Heart left ventricle (tissue), 16 donors: ENCODE measurements around the gene COL6A2. TPM values are rescaled to one million over a fixed set of nuclear protein-coding genes. Genes with fewer than 3 reads are reported as not detected.
A peak's percentile ranks its signal among the peaks of the same experiment; 100 is the strongest.

ENCODE experiments used
- ATAC-seq, 4 donors: fragments of 200-7000 bp; cut with Tn5 transposase; one replicate each; pipeline ENCODE4 v1.9.1; 2020 to 2022; ENCODE audit warnings: moderate library complexity in 4 of 4, mild to moderate bottlenecking in 3 of 4, moderate number of reproducible peaks in 1 of 4
- DNase-seq, 5 donors: peaks; one replicate each; pipeline ENCODE4 v3.0.0-alpha.2; 2020
- H3K27ac ChIP-seq, 12 donors: fragments of 200-600 bp; sonication (generic) in 4 of 12; one replicate each; pipeline versions ENCODE4 v1.5.0 to v1.8.0; 2016 to 2022; ENCODE audit warnings: mild to moderate bottlenecking in 2 of 12
- H3K27me3 ChIP-seq, 9 donors: fragments of 200-600 bp; sonication (generic) in 2 of 9; one replicate each; pipeline versions ENCODE4 v1.5.1 to v1.8.0; 2016 to 2022; ENCODE audit warnings: mild to moderate bottlenecking in 3 of 9
- H3K36me3 ChIP-seq, 9 donors: fragments of 200-600 bp; sonication (generic) in 2 of 9; one replicate each; pipeline versions ENCODE4 v1.5.0 to v1.8.0; 2018 to 2022; ENCODE audit warnings: mild to moderate bottlenecking in 2 of 9
- H3K4me1 ChIP-seq, 12 donors: fragments of 200-600 bp; sonication (generic) in 4 of 12; one replicate each; pipeline versions ENCODE4 v1.5.0 to v1.8.0; 2016 to 2022; ENCODE audit warnings: mild to moderate bottlenecking in 3 of 12
- H3K4me3 ChIP-seq, 12 donors: fragments of 200-600 bp; sonication (generic) in 4 of 12; one replicate each; pipeline versions ENCODE4 v1.5.0 to v1.8.0; 2017 to 2022; ENCODE audit warnings: mild to moderate bottlenecking in 9 of 12, moderate library complexity in 4 of 12
- H3K9me3 ChIP-seq, 12 donors: fragments of 200-600 bp; sonication (generic) in 4 of 12; one replicate each; pipeline versions ENCODE4 v1.5.0 to v1.8.0; 2016 to 2022; ENCODE audit warnings: mild to moderate bottlenecking in 1 of 12
- POLR2A ChIP-seq, 2 donors: fragments of 450-650 bp; IDR thresholded peaks; one replicate each; pipeline ENCODE4 v1.6.1; 2017; ENCODE audit warnings: antibody characterized with exemption in 2 of 2, mild to moderate bottlenecking in 2 of 2, moderate library complexity in 2 of 2
- WGBS, 4 donors: extraction: QIAGEN DNeasy Blood & Tissue Kit in 2 of 4; methylation state at CpG; one replicate each; pipeline versions ENCODE4 v1.1.5 to v1.1.7; 2013 to 2018; 5-methylcytosine and 5-hydroxymethylcytosine counted together
- intact Hi-C, 10 donors: fragments of 100-400 bp; cut with DNase I; formaldehyde crosslinking; loops; one replicate each; pipeline versions ENCODE4 v1.11.1 to v1.14.2; 2022
- polyA plus RNA-seq, 2 donors: library from polyadenylated mRNA; stranded (reverse); fragments of 200-250 nt; gene quantifications; one replicate each; pipeline ENCODE4 v1.2.3, GENCODE V29; 2013
- total RNA-seq, 9 donors: library from RNA; depleted of rRNA in 2 of 9; stranded (reverse); fragments of >200 nt in 2 of 9; fragmentation: NEBNext Ultra II Directional in 3 of 9; extraction: Animal tissue kit (Norgen Biotek cat#: 25700) in 3 of 9; gene quantifications; one replicate each; pipeline versions ENCODE4 v1.1.0 to v1.2.4, GENCODE V29; 2016 to 2023
- TF ChIP-seq, protein P1 (sequence below), 12 donors: fragments of 200-600 bp; sonication (generic) in 4 of 12; IDR thresholded peaks; one replicate each; pipeline versions ENCODE4 v1.5.0 to v1.8.0; 2018 to 2022; ENCODE audit warnings: antibody characterized with exemption in 12 of 12, mild to moderate bottlenecking in 5 of 12
- donor health status: ischemic (EF 13 %, LVEDD 7.1; RV severe dilation, severe dysfunction).
- donor health status: healthy with polysubstance abuse.
- donor health status: DM: no; HTN: yes; CAD: no.
- donor health status: DM: no; HTN: no; CAD: no.
- donor health status: ischemic (EF 25% LVEDD 6.9; RV normal size, moderate dysfunction).
- donor health status: ischemic (EF 25% LVEDD 5.7; RV mildly dilated, moderate dysfunction).
- donor health status: healthy.
- donor health status: DM: yes; HTN: yes; CAD: no.
- donor health status: ischemic (EF 35%, LVEDD 5.7; RV mildly dilated, moderate dysfunction).
- donor health status: nonischemic (EF 11% LVEDD 7.7; RV severe dilation, severe dysfunction).
- donor health status: DM: yes; HTN: yes; CAD: no.
- donor health status: PGD.
- donor health status: ischemic (EF 29% LVEDD 5.4; RV normal size, mild dysfunction).
- donor health status: nonischemic (EF 23%, LVEDD 6.1; RV moderate dilation, normal function).

Gene COL6A2
- total and polyA plus RNA-seq, 11 donors: 118 to 484 (median 158) TPM

- no peak overlapping the region for H3K4me3 ChIP-seq
- H3K9me3 ChIP-seq: no peaks in the 10 kb centered on the region
- DNase-seq: peak in 3 of 5 donors; percentile 39 to 63 (median 41)
- WGBS, 4 donors: 61 to 71% (median 65%) methylated on average over 10 to 22 of the region's 22 CpGs
- no peaks in the 10 kb centered on the region for H3K27me3 ChIP-seq
- ATAC-seq: no peak
- intact Hi-C loops: no loop called here
- TF ChIP-seq, protein P1, sequence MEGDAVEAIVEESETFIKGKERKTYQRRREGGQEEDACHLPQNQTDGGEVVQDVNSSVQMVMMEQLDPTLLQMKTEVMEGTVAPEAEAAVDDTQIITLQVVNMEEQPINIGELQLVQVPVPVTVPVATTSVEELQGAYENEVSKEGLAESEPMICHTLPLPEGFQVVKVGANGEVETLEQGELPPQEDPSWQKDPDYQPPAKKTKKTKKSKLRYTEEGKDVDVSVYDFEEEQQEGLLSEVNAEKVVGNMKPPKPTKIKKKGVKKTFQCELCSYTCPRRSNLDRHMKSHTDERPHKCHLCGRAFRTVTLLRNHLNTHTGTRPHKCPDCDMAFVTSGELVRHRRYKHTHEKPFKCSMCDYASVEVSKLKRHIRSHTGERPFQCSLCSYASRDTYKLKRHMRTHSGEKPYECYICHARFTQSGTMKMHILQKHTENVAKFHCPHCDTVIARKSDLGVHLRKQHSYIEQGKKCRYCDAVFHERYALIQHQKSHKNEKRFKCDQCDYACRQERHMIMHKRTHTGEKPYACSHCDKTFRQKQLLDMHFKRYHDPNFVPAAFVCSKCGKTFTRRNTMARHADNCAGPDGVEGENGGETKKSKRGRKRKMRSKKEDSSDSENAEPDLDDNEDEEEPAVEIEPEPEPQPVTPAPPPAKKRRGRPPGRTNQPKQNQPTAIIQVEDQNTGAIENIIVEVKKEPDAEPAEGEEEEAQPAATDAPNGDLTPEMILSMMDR (IDR thresholded peaks at IDR 0.05): no peak
- TF ChIP-seq POLR2A (IDR thresholded peaks at IDR 0.05): no peak
- peaks cover 0 to 18% (median 5%) of the 10 kb centered on the region in 12 donors for H3K4me1 ChIP-seq
- peaks cover 0 to 26% (median 11%) of the 10 kb centered on the region in 9 donors for H3K36me3 ChIP-seq
- peak overlapping the region in 1 of 12 donors; percentile 47 for H3K27ac ChIP-seq
These were observed 33.1 kb downstream of the COL6A2 start for GRCh38 chr21:46130831-46131587.

DNA sequence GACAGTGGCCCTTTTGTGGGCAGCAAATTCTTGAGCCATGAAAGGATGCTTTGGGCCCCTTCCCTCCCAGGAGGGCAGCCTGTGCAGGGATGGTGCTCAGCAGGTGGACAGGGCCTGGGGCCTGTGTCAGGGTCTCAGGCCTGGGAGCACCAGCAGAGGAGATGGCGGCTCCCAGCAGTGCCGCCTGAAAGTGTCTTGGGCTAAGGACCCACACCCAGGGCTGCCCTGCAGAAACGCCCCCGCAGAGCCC, 33.6 kb downstream of the COL6A2 start:
- WGBS, 4 donors: 83 to 92% (median 86%) methylated on average over 2 to 4 of the region's 4 CpGs; no CpG with 5 or more reads in 1 of the 4 donors

GRCh38 chr21:46131838-46132651, 34.1 kb downstream of the COL6A2 start:
- H3K27ac ChIP-seq: peak overlapping the region in 1 of 12 donors; percentile 17
- TF ChIP-seq POLR2A (IDR thresholded peaks at IDR 0.05): no peak
- TF ChIP-seq, protein P1 (IDR thresholded peaks at IDR 0.05): no peak

More for the DNA sequence above, 33.6 kb downstream of the COL6A2 start:
- Histone ChIP-seq H3K36me3 (peaks cover 0 to 21% (median 9%) of the 10 kb centered on the region in 9 donors), H3K9me3 (no peaks in the 10 kb centered on the region), H3K27me3 (no peaks in the 10 kb centered on the region), H3K4me1 (peaks cover 0 to 21% (median 5%) of the 10 kb centered on the region in 12 donors), H3K4me3 (no peak overlapping the region), H3K27ac (peak overlapping the region in 1 of 12 donors; percentile 47)
- TF ChIP-seq POLR2A (IDR thresholded peaks at IDR 0.05): no peak
- TF ChIP-seq, protein P1 (IDR thresholded peaks at IDR 0.05): no peak
- no peak for ATAC-seq
- no peak for DNase-seq
- intact Hi-C loops: no loop called here

GRCh38 chr21:46135782-46136395, 38.0 kb downstream of the COL6A2 start:
- H3K36me3 ChIP-seq: peaks cover 0 to 5% (median 0%) of the 10 kb centered on the region in 9 donors
- H3K9me3 ChIP-seq: no peaks in the 10 kb centered on the region
- H3K4me1 ChIP-seq: peaks cover 0 to 5% (median 0%) of the 10 kb centered on the region in 12 donors
- ATAC-seq (no peak), DNase-seq (no peak)
- H3K27me3 ChIP-seq: no peaks in the 10 kb centered on the region
- H3K4me3 ChIP-seq: no peak overlapping the region
- WGBS, 4 donors: 56 to 74% (median 62%) methylated on average over 6 to 7 of the region's 7 CpGs
- no peak overlapping the region for H3K27ac ChIP-seq
- TF ChIP-seq, protein P1 (IDR thresholded peaks at IDR 0.05): no peak
- TF ChIP-seq POLR2A (IDR thresholded peaks at IDR 0.05): no peak
- intact Hi-C loops: no loop called here

More at GRCh38 chr21:46131838-46132651, 34.1 kb downstream of the COL6A2 start:
- DNase-seq (peak in 3 of 5 donors; percentile 30 to 66 (median 30)), ATAC-seq (no peak)
- peaks cover 0 to 16% (median 3%) of the 10 kb centered on the region in 9 donors for H3K36me3 ChIP-seq
- H3K4me1 ChIP-seq: peaks cover 0 to 21% (median 5%) of the 10 kb centered on the region in 12 donors
- H3K27me3 ChIP-seq: no peaks in the 10 kb centered on the region
- no peak overlapping the region for H3K4me3 ChIP-seq
- no peaks in the 10 kb centered on the region for H3K9me3 ChIP-seq
- WGBS, 4 donors: 95 to 96% (median 96%) methylated on average over 63 to 85 of the region's 85 CpGs
- intact Hi-C loops: no loop called here
